SW 1271 (cell line): ENCODE measurements around the gene TMED6.
"Not testable (repeated sequence)": the region's sequence is repeated elsewhere in the genome, so short reads cannot be mapped to it uniquely, and the experiment has no call there.

Experiments used
- DNase-seq, 2 experiments: peaks; one replicate each; lab custom pipeline; 2025; lab: John Stamatoyannopoulos, UW

The TMED6 gene

GRCh38 chr16:69301861-69302260, 49.7 kb downstream of the TMED6 start:
- no peak for DNase-seq

- DNase-seq, result no peak
Measured at GRCh38 chr16:69301187-69301586, 50.4 kb downstream of the TMED6 start.

GRCh38 chr16:69298261-69298660, 53.3 kb downstream of the TMED6 start:
- no peak for DNase-seq

GRCh38 chr16:69296771-69297170, 54.8 kb downstream of the TMED6 start:
- DNase-seq, result not testable (repeated sequence)

GRCh38 chr16:69294051-69294450, 57.5 kb downstream of the TMED6 start:
- no peak for DNase-seq

- no peak for DNase-seq
Measured at GRCh38 chr16:69293401-69293800, 58.2 kb downstream of the TMED6 start.
